Left ventricle myocardium inferior (tissue), 1 donor: ENCODE measurements around the gene ARHGAP26. TPM values are rescaled to one million over a fixed set of nuclear protein-coding genes. Genes with fewer than 3 reads are reported as not detected.

Experiments
- DNase-seq: peaks from one replicate; pipeline ENCODE4 v3.0.0-alpha.2; 2020
- H3K27ac ChIP-seq: fragments of 200-600 bp; replicated peaks from 2 replicates; pipeline ENCODE4 v1.8.0; 2021
- H3K27me3 ChIP-seq: fragments of 200-600 bp; 2 replicates; pipeline ENCODE4 v1.8.0; 2021; ENCODE audit warnings: low read depth
- H3K36me3 ChIP-seq: fragments of 200-600 bp; 2 replicates; pipeline ENCODE4 v1.8.0; 2021
- H3K4me1 ChIP-seq: fragments of 200-600 bp; 2 replicates; pipeline ENCODE4 v1.8.0; 2021
- H3K4me3 ChIP-seq: fragments of 200-600 bp; 2 replicates; pipeline ENCODE4 v1.8.0; 2021; ENCODE audit warnings: mild to moderate bottlenecking, moderate library complexity
- H3K9me3 ChIP-seq: fragments of 200-600 bp; replicated peaks from 2 replicates; pipeline ENCODE4 v1.8.0; 2021
- intact Hi-C: fragments of 100-400 bp; cut with micrococcal nuclease; formaldehyde crosslinking; loops from one replicate; pipeline ENCODE4 v1.11.0; 2022
- total RNA-seq: library from RNA; stranded (reverse); fragmentation: NEBNext Ultra II Directional; extraction: Animal tissue kit (Norgen Biotek cat#: 25700); gene quantifications from one replicate; pipeline ENCODE4 v1.2.1, GENCODE V29; 2021
- TF ChIP-seq, protein P1 (sequence below): fragments of 200-600 bp; IDR thresholded peaks from 2 replicates; pipeline ENCODE4 v1.8.0; 2021; ENCODE audit warnings: antibody characterized with exemption, mild to moderate bottlenecking, borderline replicate concordance
- donor health status: DM: no; HTN: yes; CAD: no; lungs with severe emphysema.

The ARHGAP26 gene
- total RNA-seq, 1 donor from 2014 or later, result 35.7 TPM

DNA sequence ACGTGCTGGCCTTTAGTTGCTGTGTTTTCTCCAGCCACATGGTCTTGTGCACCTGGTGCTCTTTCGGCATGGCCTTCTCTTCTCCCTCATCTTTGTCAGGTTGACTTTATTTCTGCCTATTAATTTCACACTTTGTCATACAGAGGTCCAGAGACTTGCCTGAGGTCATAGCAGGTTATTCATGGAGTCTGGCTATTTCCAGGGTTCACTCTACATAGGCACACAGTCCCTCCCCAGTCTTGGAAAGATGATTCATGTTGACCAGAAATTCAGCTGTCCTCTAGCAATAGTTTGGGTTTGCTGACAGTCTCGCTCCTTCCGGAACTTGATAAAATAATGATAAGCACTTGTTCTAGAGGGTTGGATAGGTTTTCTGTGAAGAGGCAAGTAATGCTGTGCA is 81.6 kb downstream of the ARHGAP26 start:
- Histone ChIP-seq H3K27ac (no peak overlapping the region), H3K9me3 (no peaks in the 10 kb centered on the region), H3K4me3 (no peak overlapping the region), H3K27me3 (no peaks in the 10 kb centered on the region), H3K36me3 (no peaks in the 10 kb centered on the region), H3K4me1 (peaks cover 96% of the 10 kb centered on the region)
- TF ChIP-seq, protein P1, sequence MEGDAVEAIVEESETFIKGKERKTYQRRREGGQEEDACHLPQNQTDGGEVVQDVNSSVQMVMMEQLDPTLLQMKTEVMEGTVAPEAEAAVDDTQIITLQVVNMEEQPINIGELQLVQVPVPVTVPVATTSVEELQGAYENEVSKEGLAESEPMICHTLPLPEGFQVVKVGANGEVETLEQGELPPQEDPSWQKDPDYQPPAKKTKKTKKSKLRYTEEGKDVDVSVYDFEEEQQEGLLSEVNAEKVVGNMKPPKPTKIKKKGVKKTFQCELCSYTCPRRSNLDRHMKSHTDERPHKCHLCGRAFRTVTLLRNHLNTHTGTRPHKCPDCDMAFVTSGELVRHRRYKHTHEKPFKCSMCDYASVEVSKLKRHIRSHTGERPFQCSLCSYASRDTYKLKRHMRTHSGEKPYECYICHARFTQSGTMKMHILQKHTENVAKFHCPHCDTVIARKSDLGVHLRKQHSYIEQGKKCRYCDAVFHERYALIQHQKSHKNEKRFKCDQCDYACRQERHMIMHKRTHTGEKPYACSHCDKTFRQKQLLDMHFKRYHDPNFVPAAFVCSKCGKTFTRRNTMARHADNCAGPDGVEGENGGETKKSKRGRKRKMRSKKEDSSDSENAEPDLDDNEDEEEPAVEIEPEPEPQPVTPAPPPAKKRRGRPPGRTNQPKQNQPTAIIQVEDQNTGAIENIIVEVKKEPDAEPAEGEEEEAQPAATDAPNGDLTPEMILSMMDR, result no peak
- intact Hi-C loops, result no loop called here
- no peak for DNase-seq

DNA sequence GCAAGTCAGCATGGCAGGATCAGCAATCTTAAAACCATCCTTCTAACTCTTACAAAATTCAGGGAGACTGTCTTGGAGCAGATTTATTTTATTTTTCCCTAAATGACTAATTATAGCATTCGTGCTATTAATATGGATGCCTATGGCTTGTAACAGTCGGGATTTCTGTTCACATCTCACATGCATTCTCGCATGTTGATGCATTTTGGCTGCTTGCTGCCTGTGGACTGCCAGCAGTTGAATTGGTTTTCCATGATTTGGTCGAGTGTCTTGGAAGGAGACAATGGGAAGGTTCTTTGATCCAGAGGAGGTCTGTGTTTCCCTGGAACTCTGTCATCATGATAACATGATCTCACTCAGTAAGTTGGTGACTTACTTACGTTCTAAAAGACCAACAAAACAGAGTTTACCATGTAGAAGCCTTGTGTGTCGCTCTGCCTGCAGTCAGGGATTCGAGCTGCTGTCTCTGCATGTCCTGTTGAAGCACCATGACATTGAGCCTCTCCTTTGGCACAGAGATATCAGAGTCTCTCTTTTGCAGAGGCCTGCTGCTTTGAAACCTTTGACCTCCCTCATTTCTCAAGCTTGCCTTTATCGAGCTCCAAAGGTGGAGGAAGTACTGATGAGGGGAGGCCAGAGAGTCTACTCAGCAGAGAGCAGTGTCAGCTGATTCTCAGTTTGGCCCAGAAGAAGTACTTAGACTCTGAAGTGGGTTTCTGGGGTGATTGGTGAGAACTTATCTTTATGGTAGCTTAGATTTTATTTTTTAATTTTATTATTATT is 82.4 kb downstream of the ARHGAP26 start:
- no peak for DNase-seq
- peak overlapping the region; percentile 10 for H3K27ac ChIP-seq

DNA sequence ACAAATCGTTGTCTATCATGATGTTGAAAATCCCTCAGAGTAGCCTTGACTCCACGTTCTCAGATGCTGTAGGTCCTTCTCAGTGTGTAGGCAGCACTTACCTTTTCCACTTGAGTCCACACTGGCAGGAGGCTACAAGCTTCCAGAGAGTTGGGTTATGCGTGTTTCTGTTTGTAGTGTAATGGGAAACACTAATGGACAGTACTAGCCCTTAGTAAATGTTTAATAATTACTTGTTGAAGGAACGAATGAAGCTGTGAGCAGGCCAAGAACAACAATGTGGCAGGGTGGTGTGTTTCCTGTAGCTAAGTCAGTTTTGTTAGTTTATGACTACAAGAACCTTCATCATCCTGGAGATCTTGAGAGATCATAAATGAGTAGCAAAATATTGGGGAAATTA is 83.5 kb downstream of the ARHGAP26 start:
- TF ChIP-seq, protein P1, result no peak
- no peaks in the 10 kb centered on the region for H3K9me3 ChIP-seq
- DNase-seq, result no peak
- H3K36me3 ChIP-seq, result no peaks in the 10 kb centered on the region
- H3K27me3 ChIP-seq, result no peaks in the 10 kb centered on the region
- H3K4me1 ChIP-seq, result peaks cover 94% of the 10 kb centered on the region
- intact Hi-C loops, result no loop called here
- peak overlapping the region; percentile 2 for H3K27ac ChIP-seq
- H3K4me3 ChIP-seq, result no peak overlapping the region

More for the DNA sequence above, 82.4 kb downstream of the ARHGAP26 start:
- no peaks in the 10 kb centered on the region for H3K36me3 ChIP-seq
- intact Hi-C loops, result no loop called here
- H3K4me1 ChIP-seq, result peaks cover 96% of the 10 kb centered on the region
- H3K4me3 ChIP-seq, result no peak overlapping the region
- TF ChIP-seq, protein P1, result no peak
- no peaks in the 10 kb centered on the region for H3K27me3 ChIP-seq
- no peaks in the 10 kb centered on the region for H3K9me3 ChIP-seq

DNA sequence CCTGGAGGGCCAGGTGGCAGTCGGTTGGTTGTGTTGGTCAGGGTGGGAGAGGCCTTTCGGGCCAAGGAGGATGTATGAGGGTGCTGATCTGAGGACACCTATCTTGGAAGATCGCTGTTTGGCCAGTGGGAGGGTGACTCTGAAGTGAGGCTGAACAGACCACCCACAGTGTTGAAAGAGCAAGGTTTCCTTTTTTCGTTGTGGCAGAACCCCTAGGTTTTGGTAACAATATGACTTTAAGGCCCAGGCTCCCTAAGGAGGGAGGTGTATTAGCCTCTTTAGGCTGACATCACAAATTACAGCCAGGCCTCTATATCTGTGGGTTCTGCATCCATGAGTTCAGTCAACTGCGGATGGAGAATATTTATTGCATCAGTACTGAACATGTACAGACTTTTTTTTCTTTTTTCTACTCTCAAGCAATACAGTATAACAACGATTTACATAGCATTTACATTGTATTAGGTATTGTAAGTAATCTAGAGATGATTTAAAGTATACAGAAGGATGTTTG is 86.1 kb downstream of the ARHGAP26 start:
- Histone ChIP-seq H3K4me3 (no peak overlapping the region), H3K9me3 (no peaks in the 10 kb centered on the region), H3K27ac (no peak overlapping the region), H3K36me3 (no peaks in the 10 kb centered on the region), H3K4me1 (peaks cover 93% of the 10 kb centered on the region), H3K27me3 (no peaks in the 10 kb centered on the region)
- intact Hi-C loops, result no loop called here
- TF ChIP-seq, protein P1, result no peak
- no peak for DNase-seq

DNA sequence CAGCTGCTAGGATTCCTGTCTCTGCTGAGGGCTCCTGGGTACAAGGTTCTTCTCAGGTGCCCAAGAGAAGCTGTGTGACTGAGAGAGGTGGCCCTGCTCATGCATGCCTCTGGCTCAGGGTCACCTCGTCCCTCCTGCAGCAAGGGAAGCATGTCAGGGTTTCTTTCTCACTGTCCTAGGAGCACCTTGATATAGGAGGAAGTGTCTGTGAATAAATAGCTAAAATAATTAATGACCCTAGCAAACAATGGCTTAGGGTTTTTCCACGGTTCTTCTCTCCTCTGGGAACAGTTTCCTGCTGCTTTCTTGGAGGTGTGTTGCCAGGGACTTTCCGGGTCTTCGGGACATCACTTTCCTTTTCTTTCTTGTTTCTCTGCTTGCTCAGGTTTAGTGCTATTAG is 87.2 kb downstream of the ARHGAP26 start:
- DNase-seq, result no peak
- intact Hi-C loops, result no loop called here
- H3K9me3 ChIP-seq, result no peaks in the 10 kb centered on the region
- peak overlapping the region; percentile 25 for H3K27ac ChIP-seq
- no peak overlapping the region for H3K4me3 ChIP-seq
- peaks cover 93% of the 10 kb centered on the region for H3K4me1 ChIP-seq
- no peaks in the 10 kb centered on the region for H3K36me3 ChIP-seq
- TF ChIP-seq, protein P1, result no peak
- H3K27me3 ChIP-seq, result no peaks in the 10 kb centered on the region
